CD4-positive, alpha-beta T cell (primary cell): ENCODE results near the gene SYT14. TPM values are rescaled to one million over a fixed set of nuclear protein-coding genes. Genes with fewer than 3 reads are reported as not detected.

Source experiments
- ATAC-seq: fragments of 200-7000 bp; cut with Tn5 transposase; one replicate; pipeline ENCODE4 v1.10.0; 2022; ENCODE audit warnings: mild to moderate bottlenecking; ENCODE audit not compliant: poor library complexity
- CTCF ChIA-PET: fragments of 350-600 bp; sonication (Branson Sonifier 250); formaldehyde crosslinking; loops from one replicate; lab custom pipeline; 2021; ENCODE audit warnings: antibody characterized with exemption, inconsistent platforms; lab: Charles Lee
- POLR2A ChIA-PET: fragments of 350-600 bp; sonication (Branson Sonifier 250); formaldehyde crosslinking; loops from one replicate; lab custom pipeline; 2021; ENCODE audit warnings: antibody characterized with exemption, inconsistent platforms; lab: Charles Lee
- DNase-seq, 14 experiments: peaks; one replicate each; pipeline ENCODE4 v3.0.0-alpha.2; 2013 to 2020; ENCODE audit warnings: mixed read lengths in 2 of 14
- H3K27ac ChIP-seq, 2 donors: one replicate each; pipeline versions ENCODE4 v1.5.1 to v1.7.0; 2013; ENCODE audit warnings: low read length in 2 of 2, low read depth in 1 of 2, mild to moderate bottlenecking in 1 of 2
- H3K27me3 ChIP-seq, 2 experiments: 1 replicate in 1 of 2; 2 replicates in 1 of 2; pipeline versions ENCODE4 v1.6.1 to v1.7.0; 2013; ENCODE audit warnings: low read length in 2 of 2, control low read depth in 1 of 2, mild to moderate bottlenecking in 1 of 2, moderate library complexity in 1 of 2; ENCODE audit not compliant: insufficient read depth in 2 of 2, control insufficient read depth in 1 of 2
- H3K36me3 ChIP-seq: one replicate; pipeline ENCODE4 v1.6.1; 2013; ENCODE audit warnings: low read length, control low read depth; ENCODE audit not compliant: insufficient read depth
- H3K4me1 ChIP-seq: one replicate; pipeline ENCODE4 v1.6.1; 2013; ENCODE audit warnings: low read length, control low read depth; ENCODE audit not compliant: insufficient read depth
- H3K4me3 ChIP-seq: one replicate; pipeline ENCODE4 v1.5.1; 2013; ENCODE audit warnings: mild to moderate bottlenecking, low read length, moderate library complexity
- H3K9me3 ChIP-seq, 2 experiments: 1 replicate in 1 of 2; 2 replicates in 1 of 2; pipeline versions ENCODE4 v1.6.1 to v1.7.0; 2013; ENCODE audit warnings: low read length in 2 of 2, mild to moderate bottlenecking in 2 of 2, control low read depth in 1 of 2, moderate library complexity in 1 of 2; ENCODE audit not compliant: control insufficient read depth in 1 of 2, insufficient read depth in 1 of 2
- H3K27ac Mint-ChIP-seq: one replicate; pipeline ENCODE4 v1.8.0; 2020; ENCODE audit warnings: mixed read lengths
- H3K27me3 Mint-ChIP-seq: one replicate; pipeline ENCODE4 v1.8.0; 2021; ENCODE audit warnings: mixed read lengths
- H3K36me3 Mint-ChIP-seq: one replicate; pipeline ENCODE4 v1.8.0; 2021; ENCODE audit warnings: low read depth, mixed read lengths
- H3K4me1 Mint-ChIP-seq: one replicate; pipeline ENCODE4 v1.8.0; 2021; ENCODE audit warnings: low read depth, mixed read lengths
- H3K4me3 Mint-ChIP-seq: one replicate; pipeline ENCODE4 v1.8.0; 2020; ENCODE audit warnings: mild to moderate bottlenecking, mixed read lengths
- H3K9me3 Mint-ChIP-seq: one replicate; pipeline ENCODE4 v1.8.0; 2020; ENCODE audit warnings: mixed read lengths
- CTCF ChIP-seq: fragments of 200-600 bp; IDR thresholded peaks from one replicate; pipeline ENCODE4 v1.8.0; 2022; ENCODE audit warnings: antibody characterized with exemption, mild to moderate bottlenecking
- intact Hi-C, 2 experiments: fragments of 100-400 bp; cut with DNase I in 1 of 2; cut with micrococcal nuclease in 1 of 2; formaldehyde crosslinking; loops; one replicate each; pipeline versions ENCODE4 v1.15.1 to v1.9.0; 2023 to 2025; cut with DNase I, micrococcal nuclease
- total RNA-seq, 174 experiments: library from RNA in 2 of 174; stranded (reverse) in 2 of 174; gene quantifications; one replicate each; pipeline ENCODE4 v1.2.3 and lab custom pipeline; 2021 to 2026

The SYT14 gene
- total RNA-seq, 2 experiments from 2014 or later: not detected

- Mint-ChIP-seq H3K36me3 (no peaks in the 10 kb centered on the region), H3K4me1 (no peaks in the 10 kb centered on the region), H3K9me3 (no peaks in the 10 kb centered on the region), H3K4me3 (no peak overlapping the region), H3K27ac (no peak overlapping the region), H3K27me3 (peaks cover 35% of the 10 kb centered on the region)
- DNase-seq (no peak), ATAC-seq (no peak)
- POLR2A ChIA-PET: no interaction called here
- Histone ChIP-seq H3K4me3 (no peak overlapping the region), H3K4me1 (no peaks in the 10 kb centered on the region), H3K9me3 (no peaks in the 10 kb centered on the region), H3K27ac (no peak overlapping the region), H3K27me3 (peaks cover 0 to 7% of the 10 kb centered on the region in 2 experiments), H3K36me3 (no peaks in the 10 kb centered on the region)
- no peak for TF ChIP-seq CTCF
- CTCF ChIA-PET: no interaction called here
- intact Hi-C loops: no loop called here
Observed at GRCh38 chr1:210218047-210218446, 280.0 kb downstream of the SYT14 start.

Other genes with a start within 250 kb of the SYT14 start
- under 1 TPM in 1 of 2 experiments, not detected in 1; 0.33 TPM for gene HSD11B1, start 233.4 kb upstream of the SYT14 start, total RNA-seq
- 100 to 1,000 TPM; 279 to 290 TPM for gene TRAF3IP3, start 182.2 kb upstream of the SYT14 start, total RNA-seq
- under 1 TPM; 0.63 to 0.67 TPM for gene C1orf74, start 153.7 kb upstream of the SYT14 start, total RNA-seq
- gene IRF6, start 132.1 kb upstream of the SYT14 start, total RNA-seq: 1 to 10 TPM in 1 of 2 experiments, under 1 TPM in 1; 0.74 to 1.7 TPM
- 1 to 10 TPM; 6.0 to 6.4 TPM for gene UTP25, start 110.2 kb upstream of the SYT14 start, total RNA-seq